Measurements from ENCODE around the gene IFNL4. TPM values are rescaled to one million over a fixed set of nuclear protein-coding genes. Genes with fewer than 3 reads are reported as not detected.

The IFNL4 gene
- total RNA-seq (2022; extraction: Qiagen RNA extraction; ENCODE audit: low read depth) = not detected in 5 replicates

DNA sequence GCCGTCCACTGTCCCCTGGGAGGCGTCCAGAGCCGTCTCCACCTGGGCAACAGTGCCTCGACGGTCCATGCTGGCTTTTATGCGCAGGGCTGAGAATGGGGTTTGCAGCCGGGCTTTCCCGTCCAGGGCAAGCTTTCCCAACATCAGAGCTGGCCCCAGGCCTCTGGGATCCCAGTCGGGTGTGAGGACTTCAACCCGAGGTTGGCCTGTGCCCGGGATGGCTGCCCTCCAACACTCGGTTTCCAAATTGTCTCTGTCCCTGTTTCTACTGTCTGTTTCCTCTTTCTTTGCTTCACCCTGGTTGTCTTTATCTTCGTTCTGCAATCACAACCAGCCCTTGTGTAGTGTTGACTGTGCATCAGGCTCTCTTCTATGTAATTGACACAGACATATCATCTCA, at the start of gene IFNL4:
IFNL4 (minus strand) TSS at position 51 of the 400 bp plus-strand sequence.

DNA sequence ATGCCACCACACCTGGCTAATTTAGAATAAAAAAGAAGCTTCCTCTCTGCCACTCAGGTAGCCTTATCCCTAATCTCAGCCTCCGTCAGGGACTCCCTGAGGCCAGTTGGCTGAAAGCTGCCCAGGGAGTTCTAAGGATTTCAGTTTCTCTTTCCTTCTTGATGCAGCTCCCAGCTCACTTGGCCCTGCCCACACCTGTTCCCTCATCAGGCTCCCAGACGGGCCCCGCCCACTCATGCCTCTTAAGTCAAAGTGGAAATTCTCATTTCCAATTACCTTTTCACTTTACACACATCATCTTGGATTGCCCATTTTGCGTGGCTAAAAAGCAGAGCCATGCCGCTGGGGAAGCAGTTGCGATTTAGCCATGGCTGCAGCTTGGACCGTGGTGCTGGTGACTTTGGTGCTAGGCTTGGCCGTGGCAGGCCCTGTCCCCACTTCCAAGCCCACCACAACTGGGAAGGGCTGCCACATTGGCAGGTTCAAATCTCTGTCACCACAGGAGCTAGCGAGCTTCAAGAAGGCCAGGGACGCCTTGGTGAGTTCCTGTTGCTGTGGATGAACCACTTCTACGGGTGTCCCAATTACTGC, 47.5 kb upstream of the IFNL4 start, which contains the start of gene IFNL1:
IFNL1 (plus strand) TSS at position 353 of the 591 bp plus-strand sequence; CDS start at position 368, 15 bp downstream.

DNA sequence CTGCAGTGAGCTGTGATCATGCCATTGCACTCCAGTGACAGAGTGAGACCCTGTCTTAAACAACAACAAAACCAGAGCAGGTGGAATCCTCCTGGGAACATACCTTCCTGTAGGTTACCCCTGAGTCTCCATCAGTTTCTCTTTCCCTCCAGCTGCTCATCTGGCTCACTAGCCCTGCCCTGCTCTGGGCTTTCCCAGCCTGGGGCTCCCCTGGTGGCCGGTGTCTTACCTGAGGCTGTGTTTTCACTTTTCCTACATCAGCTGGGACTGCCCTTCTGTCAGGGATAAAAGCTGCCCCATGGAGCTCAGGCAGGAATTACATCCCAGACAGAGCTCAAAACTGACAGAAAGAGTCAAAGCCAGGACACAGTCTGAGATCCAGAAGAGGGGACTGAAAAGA, 19.4 kb upstream of the IFNL4 start, which contains the start of gene IFNL2:
IFNL2 (plus strand) TSS at position 312 of the 400 bp plus-strand sequence. CDS start 173 bp downstream, outside the sequence.

DNA sequence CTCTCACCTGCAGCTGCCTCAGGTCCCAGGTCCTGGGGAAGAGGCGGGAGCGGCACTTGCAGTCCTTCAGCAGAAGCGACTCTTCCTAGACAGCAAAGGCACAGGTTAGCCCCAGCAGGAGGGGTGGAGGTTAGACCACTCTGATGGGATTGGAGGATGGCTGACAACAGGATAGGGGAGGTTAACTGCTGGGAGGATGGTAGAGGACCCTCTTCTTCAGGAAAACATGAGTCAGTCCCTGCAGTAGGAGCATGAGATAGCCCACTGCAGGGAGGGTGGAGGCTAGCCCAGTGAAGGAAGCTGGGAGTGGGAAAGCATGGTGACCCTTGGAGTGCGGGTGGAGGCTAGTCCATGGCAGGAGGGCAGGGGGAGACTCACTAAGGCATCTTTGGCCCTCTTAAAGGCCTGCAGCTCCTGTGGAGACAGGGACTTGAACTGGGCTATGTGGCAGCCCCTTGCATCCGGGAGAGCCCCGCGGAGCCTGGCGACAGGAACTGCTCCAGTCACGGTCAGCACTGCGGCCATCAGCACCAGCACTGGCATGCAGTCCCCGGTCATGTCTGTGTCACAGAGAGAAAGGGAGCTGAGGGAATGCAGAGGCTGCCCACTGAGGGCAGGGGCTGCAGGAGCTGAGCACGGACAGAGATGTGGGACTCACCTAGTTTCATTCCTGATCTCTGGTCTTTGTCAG, 4.1 kb downstream of the IFNL4 start, which contains the start of gene IFNL3:
IFNL3 (minus strand) TSS at position 597 of the 691 bp plus-strand sequence; CDS start at position 558, 39 bp downstream.

DNA sequence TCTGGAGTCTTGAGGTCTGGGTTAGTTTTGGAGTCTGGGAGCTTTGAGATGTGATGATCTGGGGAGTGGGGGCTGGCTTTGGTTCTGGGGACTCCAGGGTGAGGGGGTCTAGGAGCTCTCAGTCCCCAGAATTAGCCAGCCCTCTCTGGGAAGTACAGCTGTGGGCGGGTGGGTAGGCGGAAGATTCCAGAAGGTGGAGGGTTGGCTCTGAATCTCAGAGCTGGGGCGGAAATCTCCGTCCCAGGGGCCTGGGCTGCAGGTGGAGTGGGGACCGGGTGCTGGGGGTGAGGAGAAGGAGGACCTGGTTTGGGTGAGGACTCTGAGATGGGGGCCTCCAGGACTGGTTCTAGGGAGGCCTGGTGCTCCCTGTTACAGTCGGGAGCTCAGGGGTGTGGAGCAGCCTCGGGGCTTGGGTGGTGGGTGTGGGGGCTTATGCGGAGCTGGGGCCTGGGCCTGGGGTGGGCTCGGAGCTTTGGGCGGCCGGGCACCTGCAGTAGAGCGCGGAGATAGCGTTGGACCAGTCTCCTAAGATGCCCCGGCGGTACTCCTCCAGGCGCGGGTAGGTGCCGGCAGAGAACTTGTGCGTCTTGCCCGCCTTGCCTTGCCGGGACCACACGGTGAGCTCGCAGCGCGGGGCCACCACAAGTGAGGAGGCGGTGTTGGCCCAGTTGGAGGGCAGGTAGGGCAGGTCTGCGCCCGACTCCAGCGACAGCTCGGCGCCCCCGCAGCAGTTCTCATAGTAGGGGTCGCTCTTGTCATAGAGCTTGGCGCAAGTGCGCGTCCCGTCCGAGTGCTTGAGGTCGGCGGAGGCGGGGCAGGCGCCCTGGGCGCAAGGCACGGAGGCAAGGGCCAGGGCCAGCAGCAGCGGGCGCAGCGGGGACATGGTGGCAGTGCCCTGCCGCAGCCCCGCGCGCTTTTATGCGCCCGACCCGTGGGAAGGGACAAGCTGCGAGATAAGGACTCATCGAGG, 45.0 kb downstream of the IFNL4 start, which contains the start of gene SYCN:
SYCN (minus strand) TSS at position 892 of the 970 bp plus-strand sequence; CDS start at position 883, 9 bp downstream.

DNA sequence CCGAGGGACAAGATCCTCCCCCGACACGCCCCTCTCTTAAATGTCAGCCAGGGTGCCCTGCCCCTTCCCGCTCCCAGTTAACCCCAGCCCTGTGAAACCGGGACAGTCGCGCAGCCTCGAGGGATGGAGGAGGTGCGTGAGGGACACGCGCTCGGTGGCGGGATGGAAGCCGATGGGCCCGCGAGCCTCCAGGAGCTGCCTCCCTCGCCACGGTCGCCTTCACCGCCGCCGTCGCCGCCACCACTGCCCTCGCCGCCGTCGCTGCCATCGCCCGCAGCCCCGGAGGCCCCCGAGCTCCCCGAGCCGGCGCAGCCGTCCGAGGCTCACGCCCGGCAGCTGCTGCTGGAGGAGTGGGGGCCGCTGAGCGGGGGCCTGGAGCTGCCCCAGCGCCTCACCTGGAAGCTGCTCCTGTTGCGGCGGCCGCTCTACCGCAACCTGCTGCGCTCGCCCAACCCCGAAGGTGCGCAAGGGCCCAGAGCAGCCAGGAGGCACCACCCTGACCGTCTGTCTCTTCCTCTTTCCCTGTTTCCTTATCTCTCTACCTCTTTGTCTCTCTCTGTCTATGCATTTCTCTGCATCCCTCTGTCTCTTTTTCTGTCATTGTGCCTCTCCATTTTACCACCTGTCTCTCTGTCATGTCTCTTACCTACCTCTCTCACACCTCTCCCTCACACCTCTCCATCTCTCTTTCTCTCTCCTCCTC, 51.6 kb downstream of the IFNL4 start, which contains the start of gene NCCRP1:
NCCRP1 (plus strand) TSS at position 105 of the 703 bp plus-strand sequence; CDS start at position 124, 19 bp downstream.

Other genes starting within 250 kb of the IFNL4 start
- gene FBXO27, start 216.3 kb downstream of the IFNL4 start, total RNA-seq (2022; extraction: Qiagen RNA extraction; ENCODE audit: low read depth) = 3.5 to 7.1 TPM (median 4.6 TPM) in 5 replicates
- gene ACP7, start 164.5 kb downstream of the IFNL4 start, total RNA-seq (2022; extraction: Qiagen RNA extraction; ENCODE audit: low read depth) = 0.14 to 0.24 TPM (median 0.17 TPM) in 4 of 5 replicates, not detected in the other
- 84.6 to 124 TPM (median 114 TPM) in 5 replicates for gene PAK4, start 123.1 kb downstream of the IFNL4 start, total RNA-seq (2022; extraction: Qiagen RNA extraction; ENCODE audit: low read depth)
- gene NCCRP1, start 51.9 kb downstream of the IFNL4 start, total RNA-seq (2022; extraction: Qiagen RNA extraction; ENCODE audit: low read depth) = 1.1 to 1.7 TPM (median 1.5 TPM) in 5 replicates
- not detected in 5 replicates for gene SYCN, start 44.6 kb downstream of the IFNL4 start, total RNA-seq (2022; extraction: Qiagen RNA extraction; ENCODE audit: low read depth)
- not detected in 5 replicates for gene IFNL3, start 3.9 kb downstream of the IFNL4 start, total RNA-seq (2022; extraction: Qiagen RNA extraction; ENCODE audit: low read depth)
- gene IFNL2, start 19.5 kb upstream of the IFNL4 start, total RNA-seq (2022; extraction: Qiagen RNA extraction; ENCODE audit: low read depth) = not detected in 5 replicates
- 0.23 to 0.28 TPM in 2 of 5 replicates, not detected in the others for gene IFNL1, start 47.6 kb upstream of the IFNL4 start, total RNA-seq (2022; extraction: Qiagen RNA extraction; ENCODE audit: low read depth)
- 8.1 to 13.5 TPM (median 12.4 TPM) in 5 replicates for gene LRFN1, start 72.0 kb upstream of the IFNL4 start, total RNA-seq (2022; extraction: Qiagen RNA extraction; ENCODE audit: low read depth)
- 0.66 to 0.81 TPM (median 0.67 TPM) in 3 of 5 replicates, not detected in the others for gene GMFG, start 87.2 kb upstream of the IFNL4 start, total RNA-seq (2022; extraction: Qiagen RNA extraction; ENCODE audit: low read depth)
- 108 to 185 TPM (median 171 TPM) in 5 replicates for gene SAMD4B, start 93.6 kb upstream of the IFNL4 start, total RNA-seq (2022; extraction: Qiagen RNA extraction; ENCODE audit: low read depth)
- gene PAF1, start 142.2 kb upstream of the IFNL4 start, total RNA-seq (2022; extraction: Qiagen RNA extraction; ENCODE audit: low read depth) = 67.3 to 78.0 TPM (median 73.7 TPM) in 5 replicates
- gene MED29, start 142.5 kb upstream of the IFNL4 start, total RNA-seq (2022; extraction: Qiagen RNA extraction; ENCODE audit: low read depth) = 59.2 to 65.9 TPM (median 63.2 TPM) in 5 replicates
- 57.1 to 99.4 TPM (median 73.3 TPM) in 5 replicates for gene ZFP36, start 158.0 kb upstream of the IFNL4 start, total RNA-seq (2022; extraction: Qiagen RNA extraction; ENCODE audit: low read depth)
- 38.2 to 63.9 TPM (median 46.0 TPM) in 5 replicates for gene PLEKHG2, start 163.8 kb upstream of the IFNL4 start, total RNA-seq (2022; extraction: Qiagen RNA extraction; ENCODE audit: low read depth)
- 6,019 to 7,343 TPM (median 7,191 TPM) in 5 replicates for gene RPS16, start 187.1 kb upstream of the IFNL4 start, total RNA-seq (2022; extraction: Qiagen RNA extraction; ENCODE audit: low read depth)
- gene SUPT5H, start 196.7 kb upstream of the IFNL4 start, total RNA-seq (2022; extraction: Qiagen RNA extraction; ENCODE audit: low read depth) = 166 to 195 TPM (median 192 TPM) in 5 replicates
- gene TIMM50, start 232.0 kb upstream of the IFNL4 start, total RNA-seq (2022; extraction: Qiagen RNA extraction; ENCODE audit: low read depth) = 173 to 236 TPM (median 217 TPM) in 5 replicates

All from A549 treated with RU486 at 1 μM for 4 hours (cell line).